Left forelimb (tissue), 1 donor: ENCODE data around the gene KRTAP5-2.
"Not testable (repeated sequence)": the region's sequence is repeated elsewhere in the genome, so short reads cannot be mapped to it uniquely, and the experiment has no call there.

Experiments used
- DNase-seq: peaks from one replicate; pipeline ENCODE4 v3.0.0-alpha.2; 2018; ENCODE audit warnings: low spot score

KRTAP5-2 gene

DNA sequence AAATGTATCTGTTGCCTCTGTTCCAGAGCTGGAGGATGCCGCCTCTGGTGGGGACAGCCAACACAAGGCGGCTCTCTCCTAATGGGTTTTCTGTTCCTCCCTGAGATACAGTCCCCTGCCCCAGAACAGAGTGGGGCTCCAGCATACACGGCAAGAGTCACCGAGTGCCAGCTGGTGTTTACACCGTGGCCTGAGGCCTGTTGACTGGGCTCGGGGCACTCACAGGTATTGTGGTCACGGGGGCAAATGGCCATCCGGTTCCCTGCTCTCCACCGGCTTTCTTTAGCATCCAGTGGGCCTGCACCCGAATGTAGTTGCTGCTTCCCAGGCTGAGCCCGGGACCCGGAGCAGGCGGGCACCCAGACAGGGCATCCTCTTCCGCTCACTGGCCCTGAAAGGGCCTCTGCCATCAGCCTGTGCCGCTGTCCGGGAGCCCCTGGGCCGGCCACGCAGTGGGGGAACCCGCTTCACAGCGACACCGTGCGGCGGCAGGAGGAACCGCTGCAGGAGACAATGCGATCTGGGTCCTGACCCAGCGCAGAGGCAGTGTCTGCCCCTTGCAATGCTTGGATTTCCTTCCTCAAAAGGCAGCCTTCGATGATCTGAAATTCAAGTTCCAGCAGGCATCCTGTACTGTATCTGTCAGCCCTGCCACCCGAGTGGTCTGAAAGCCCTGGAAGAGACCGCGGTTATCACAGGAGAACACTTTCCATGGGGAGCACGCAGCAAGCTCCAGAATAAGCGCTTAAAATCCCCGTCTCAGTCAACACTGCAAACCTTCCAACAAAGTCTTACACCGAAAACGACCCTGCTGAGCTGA lies 30.6 kb upstream of the KRTAP5-2 start:
- DNase-seq: peak; percentile 76

DNA sequence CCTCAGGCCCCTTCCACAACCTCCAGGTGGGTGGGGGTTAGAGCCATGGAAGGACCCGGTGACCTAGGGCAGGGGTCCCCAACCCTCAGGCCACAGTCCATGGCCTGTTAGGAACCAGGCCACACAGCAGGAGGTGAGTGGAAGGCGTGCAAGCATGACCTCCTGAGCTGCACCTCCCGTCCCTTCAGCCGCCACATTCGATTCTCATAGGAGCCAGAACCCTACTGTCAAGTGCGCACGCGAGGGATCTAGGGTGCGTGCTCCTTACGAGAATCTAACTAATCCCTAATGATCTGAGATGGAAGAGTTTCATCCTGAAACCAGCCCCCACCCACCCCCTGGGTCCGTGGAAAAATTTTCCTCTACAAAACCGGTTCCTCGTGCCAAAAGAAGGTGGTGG lies 27.4 kb upstream of the KRTAP5-2 start:
- peak; percentile 26 for DNase-seq

DNA sequence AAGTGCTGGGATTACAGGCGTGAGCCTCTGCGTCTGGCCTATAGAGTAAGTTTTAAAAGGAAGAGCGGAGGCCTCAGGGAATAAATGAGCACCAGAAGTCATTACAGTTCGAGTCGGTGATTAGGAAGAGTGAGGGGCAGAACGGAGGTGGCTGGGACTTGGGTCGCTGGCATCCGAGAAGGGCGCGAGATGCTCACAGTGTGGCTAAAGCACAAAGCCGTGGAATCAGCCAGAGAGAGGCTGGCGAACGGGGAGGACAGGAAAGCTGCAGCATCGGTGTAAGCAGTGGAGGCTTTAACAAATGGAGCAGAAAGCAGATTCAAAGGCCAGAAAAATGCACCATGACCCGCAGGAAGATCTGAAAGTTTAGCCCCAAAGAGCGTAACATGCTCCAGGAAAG lies 26.5 kb upstream of the KRTAP5-2 start:
- DNase-seq: no peak

DNA sequence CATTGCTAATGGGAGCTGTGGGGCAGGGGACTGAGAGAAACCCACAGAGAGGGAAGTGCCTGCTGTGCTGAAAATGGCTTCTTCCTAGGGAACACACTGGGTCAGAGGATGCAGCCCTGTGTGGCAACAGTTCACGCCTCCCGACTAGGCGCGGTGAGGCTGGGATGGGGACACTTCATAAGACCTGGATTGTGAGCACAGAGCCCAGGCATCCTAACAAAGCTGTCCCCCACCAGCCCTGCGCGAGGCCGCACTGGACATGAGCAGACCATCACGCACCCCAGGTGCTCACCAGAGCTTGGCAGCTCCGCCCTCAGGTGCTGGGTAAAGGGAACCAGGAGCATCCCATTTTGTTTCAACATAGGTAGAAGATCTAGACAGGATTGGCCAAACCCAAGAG lies 25.6 kb upstream of the KRTAP5-2 start:
- no peak for DNase-seq

DNA sequence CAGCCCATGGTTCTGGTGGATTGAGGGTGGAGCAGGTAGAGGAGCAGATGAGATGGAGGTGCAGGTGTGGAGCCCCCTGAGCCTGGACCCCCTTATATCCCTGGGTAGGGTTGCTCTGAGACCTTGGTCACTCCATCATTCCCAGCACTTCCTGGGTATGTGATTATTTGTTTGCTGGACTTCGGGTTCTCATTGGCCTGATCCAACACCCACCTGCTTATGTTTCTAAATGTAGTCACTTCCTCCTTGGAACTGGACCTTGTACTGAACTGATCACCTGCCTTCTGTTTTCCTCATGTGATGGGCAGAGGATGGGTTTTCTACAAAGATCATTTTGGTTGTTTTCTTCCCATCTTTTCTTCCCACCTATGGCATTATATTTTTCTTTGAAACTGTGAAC lies 24.0 kb upstream of the KRTAP5-2 start, which contains the start of gene KRTAP5-4:
Gene KRTAP5-4, minus strand, starts transcription at position 53 of the 400 bp plus-strand sequence. Its CDS starts 45 bp downstream, at position 8.
- DNase-seq: no peak

DNA sequence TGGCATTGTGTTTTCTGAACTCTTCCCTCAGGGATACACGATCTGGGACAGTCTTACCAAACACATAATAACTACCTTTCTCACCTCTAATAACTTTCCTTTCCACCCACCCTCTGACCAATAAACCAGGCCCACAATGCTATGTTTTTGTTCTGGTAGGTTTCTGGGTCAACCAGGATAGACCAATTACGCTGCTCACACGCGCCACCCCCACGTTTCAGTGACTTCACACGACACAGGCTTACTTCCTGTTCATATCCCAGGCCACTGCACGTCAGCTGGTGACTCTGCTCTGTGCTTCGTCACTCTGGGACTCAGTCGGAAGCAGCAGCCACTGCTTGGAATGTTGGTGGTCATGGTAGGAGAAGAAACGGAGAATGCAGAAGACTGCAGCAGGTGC lies 21.4 kb upstream of the KRTAP5-2 start:
- no peak for DNase-seq

DNA sequence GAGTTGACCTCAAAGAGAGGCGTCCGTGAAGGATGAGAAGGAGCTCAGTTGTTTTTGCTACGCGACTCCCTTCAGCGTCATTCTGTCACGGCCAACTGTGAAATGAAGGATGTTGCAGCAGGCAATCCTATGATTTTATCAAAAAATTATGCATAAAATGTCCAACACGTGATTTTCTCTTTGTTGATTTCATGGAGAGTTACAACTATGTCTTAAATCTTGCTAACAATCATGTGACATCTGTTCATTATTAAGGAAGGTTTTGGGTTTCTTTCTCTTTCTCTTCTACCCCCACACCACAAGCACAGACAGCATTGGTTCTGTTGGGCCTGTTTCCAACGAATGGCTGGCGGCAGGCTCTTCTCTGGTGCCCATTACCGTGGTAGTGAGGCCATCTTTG lies 20.1 kb upstream of the KRTAP5-2 start:
- DNase-seq: no peak

DNA sequence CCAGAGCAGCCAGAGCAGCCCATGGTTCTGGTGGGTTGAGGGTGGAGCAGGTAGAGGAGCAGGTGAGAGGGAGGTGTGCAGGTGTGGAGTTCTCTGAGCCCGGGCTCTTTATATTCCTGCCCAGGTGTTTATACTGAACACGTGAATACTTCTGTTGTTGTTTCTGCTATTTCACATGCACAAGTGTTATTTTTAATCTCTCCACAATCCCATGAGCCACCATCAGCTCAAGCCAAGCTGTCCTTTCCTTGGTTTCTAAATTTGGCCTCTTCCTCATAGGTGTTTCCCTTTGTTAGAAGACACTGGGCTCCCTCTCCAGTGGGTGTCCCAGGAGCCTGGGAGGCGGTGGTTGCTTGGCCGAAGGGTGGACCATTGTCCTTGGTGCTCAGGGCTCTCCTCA lies 10.3 kb upstream of the KRTAP5-2 start, which contains the start of gene KRTAP5-3:
Gene KRTAP5-3, minus strand, starts transcription at position 101 of the 400 bp plus-strand sequence. Its CDS starts 78 bp downstream, at position 23.
- DNase-seq: no peak

DNA sequence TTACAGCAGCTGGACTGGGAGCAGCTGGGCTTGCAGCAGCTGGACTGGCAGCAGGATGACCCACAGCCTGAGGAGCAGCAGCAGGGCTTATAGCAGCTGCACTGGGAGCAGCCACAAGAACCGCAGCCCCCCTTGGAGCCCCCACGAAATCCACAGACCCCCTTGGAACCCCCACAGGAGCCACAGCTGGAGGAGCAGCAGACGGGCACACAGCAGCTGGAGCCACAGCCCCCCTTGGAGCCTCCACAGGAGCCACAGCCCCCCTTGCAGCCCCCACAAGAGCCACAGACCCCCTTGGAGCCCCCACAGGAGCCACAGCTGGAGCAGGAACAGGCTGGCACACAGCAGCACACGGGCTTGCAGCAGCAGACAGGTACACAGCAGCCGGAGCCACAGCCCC lies 9.8 kb upstream of the KRTAP5-2 start:
- not testable (repeated sequence) for DNase-seq

DNA sequence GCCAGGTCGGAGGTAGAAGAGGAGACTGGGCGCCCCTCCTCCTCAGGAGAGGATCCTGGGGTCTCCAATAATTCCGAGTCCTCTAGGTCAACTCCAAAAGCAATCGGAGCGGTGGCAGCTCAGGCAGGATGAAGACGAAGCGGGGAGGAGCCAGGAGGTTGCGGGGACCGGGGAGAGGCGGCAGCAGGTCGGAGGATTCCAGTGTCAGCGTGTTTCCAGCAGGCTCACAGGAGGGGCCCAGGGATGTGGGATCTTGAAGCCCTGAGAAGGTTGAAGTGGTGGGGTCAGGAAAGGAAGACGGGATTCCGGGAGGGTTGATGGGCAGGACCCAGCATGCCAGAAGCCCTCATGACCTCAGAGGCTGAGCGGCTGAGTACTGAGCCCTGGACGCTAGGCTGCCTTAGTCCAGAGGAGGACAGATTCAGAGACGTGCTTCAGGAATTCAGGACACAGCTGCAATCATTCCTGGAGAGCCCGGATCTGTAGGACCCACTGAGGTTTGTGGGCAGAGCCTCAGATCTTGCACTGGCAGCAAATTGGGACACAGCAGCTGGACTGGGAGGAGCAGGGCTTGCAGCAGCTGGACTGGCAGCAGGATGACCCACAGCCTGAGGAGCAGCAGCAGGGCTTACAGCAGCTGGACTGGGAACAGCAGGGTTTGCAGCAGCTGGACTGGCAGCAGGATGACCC lies 9.2 kb upstream of the KRTAP5-2 start:
- not testable (repeated sequence) for DNase-seq

DNA sequence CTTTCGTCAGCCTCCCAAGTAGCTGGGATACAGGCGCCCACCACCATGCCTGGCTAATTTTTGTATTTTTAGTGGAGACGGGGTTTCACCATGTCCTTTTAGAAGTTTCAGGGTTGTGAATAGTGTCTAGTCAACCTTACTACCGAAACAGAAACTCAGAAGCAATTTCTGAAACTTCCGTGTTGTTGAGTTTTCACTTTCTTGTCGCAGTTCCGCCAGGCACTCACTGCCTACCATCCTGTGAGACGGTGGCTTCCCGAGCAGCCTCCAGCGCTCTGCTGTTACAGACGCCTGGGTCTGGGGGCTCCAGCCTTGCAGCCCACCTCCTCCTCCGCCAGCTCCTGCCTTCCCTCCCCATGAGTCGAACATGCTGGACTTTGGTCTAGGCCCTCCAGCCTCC lies 7.8 kb upstream of the KRTAP5-2 start:
- not testable (repeated sequence) for DNase-seq

DNA sequence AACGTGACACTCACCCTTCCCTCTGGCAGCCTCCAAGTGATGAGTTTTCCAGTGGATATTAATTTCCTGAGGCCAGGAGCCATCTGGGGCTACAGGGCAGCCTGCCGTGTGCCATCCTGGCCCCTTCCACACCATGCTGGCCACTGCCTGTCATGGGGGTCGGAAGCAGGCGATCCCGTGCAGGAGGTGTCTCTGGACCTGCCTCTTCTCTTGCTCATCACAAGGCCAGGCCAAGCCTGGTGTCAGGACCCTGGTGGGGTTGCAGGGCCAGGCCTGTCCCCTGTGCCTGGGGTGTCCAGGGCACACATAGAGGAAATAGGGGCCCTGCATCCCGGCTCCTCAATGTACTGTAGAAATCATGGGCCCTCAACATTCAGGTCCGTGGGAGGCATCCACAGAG lies 6.6 kb upstream of the KRTAP5-2 start:
- no peak for DNase-seq

DNA sequence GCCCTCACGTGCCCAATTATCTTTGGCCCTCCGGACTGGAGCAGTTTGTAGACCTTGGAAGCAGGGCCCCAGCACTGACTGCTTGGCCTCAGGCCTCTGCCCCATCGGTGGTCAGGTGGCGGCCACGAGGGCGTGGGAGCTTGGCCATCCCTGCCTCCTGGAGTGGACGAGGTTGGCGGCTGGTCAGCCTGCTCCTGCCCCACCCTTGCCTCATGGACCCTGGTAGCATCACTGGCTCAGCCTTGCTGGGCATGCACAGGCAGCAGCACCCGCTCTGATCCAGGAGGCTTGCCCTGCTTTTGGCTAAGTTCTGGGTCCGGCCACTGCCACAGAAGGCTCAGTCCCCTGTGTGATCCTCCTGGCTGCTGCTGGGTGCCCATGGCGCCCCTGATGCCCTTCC lies 6.1 kb upstream of the KRTAP5-2 start:
- no peak for DNase-seq

DNA sequence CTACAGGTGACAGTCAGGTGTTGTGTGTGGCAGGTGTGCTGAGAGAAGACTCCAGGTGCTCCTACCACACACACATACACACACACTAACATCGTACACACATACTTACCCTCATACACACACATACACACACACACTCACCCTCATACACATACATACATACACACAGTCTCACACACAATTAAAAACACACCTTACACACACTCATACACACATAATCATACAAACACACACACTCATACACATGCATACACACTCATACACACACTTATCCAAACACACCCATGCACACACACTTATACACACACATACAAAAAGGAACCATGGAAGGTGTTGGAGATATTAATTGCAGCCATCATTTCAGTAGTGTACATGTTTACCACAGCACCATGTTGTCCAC lies 5.5 kb upstream of the KRTAP5-2 start:
- no peak for DNase-seq

DNA sequence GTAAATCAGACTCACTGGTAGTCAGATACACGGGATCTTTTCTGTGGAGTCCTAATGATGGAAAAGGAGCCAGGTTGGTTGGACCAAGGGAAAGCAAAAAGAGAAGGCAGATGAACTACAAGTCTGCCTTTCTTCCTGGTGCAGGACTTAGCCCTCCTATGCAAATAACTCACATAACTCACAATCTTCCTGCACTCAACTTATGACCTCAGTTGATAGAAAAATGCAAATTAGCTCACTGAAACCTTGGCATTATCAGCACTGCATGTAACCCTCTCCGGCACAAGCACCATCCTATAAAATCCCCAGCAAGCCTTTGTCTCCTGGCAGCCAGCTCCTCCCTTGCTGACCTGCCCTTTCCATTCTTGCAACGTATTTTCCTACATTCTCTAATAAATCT lies 3.6 kb upstream of the KRTAP5-2 start:
- not testable (repeated sequence) for DNase-seq

DNA sequence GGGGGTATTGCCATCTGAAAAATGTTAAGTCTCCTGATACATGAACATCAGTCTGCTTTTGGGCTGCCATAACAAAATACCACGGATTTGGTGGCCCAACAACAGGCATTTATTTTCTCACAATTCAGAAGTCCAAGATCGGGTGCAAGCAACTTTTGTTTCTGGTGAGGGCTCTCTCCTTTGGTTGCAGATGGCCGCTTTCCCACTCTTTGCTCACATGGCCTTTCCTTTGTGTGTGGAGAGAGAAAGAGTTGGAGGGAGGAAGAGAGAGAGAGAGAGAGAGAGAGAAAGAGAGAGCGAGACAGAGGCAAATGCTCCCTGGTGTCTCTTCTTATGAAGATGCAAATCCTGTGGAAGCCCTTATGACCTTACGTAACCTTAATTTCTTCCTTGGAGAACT lies 2.5 kb upstream of the KRTAP5-2 start:
- DNase-seq: no peak

DNA sequence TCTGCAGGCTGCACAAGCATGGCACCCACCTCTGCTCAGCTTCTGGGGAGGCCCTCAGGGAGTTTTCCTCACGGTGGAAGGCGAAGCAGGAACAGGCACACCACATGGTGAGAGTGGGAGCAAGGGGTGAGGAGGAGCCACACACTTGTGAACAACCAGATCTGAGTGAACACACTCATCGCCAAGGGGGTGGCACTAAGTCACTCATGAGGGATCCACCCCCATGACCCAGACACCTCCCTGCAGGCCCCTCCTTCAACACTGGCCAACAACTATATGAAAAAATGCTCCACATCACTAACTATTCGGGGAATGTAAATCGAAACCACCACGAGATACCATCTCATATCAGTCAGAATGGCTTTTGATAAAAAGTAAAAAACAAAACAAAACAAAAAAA lies 722 bp upstream of the KRTAP5-2 start:
- no peak for DNase-seq

DNA sequence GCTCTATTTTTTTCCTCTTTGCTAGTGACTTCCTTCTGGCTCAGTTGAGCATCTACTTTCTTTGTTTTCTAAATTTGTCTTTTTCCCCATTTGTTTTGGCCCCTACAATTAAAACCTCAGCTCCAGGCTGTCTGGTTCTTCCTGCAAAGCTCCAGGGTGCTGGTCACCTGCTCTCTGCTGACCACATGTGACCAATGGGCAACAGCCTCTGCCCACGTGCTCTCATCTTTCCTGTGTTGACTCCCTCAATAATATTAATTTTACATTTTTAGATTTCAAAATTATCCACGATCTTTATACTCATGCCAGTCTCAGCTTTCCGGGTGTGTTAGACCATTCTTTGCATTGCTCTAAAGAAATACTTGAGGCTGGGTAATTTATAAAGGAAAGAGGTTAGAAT lies 312 bp upstream of the KRTAP5-2 start:
- not testable (repeated sequence) for DNase-seq

DNA sequence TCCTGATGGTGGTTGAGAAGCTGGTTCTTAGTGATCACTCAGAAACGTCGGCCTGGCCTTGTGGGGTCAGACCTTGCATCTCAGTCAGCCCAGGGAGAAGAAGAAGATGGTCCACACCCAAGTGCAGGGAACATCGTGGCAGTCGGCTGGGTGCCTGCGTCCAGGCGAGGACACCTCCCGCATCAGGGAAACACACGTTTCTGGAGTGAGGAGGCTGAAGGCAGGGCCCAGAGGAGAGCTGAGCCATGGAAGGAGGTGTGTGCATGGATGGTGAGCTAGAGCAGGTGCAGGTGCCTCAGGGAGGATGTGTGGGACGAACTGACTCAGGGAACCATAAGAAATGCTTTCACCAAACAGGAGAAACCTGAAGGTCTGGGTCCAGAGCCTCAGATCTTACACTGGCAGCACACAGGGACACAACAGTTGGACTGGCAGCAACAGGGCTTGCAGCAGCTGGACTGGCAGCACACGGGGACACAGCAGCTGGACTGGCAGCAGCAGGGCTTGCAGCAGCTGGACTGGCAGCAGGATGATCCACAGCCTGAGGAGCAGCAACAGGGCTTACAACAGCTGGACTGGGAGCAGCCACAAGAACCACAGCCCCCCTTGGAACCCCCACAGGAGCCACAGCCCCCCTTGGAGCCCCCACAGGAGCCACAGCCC lies 632 bp downstream of the KRTAP5-2 start:
- no peak for DNase-seq

DNA sequence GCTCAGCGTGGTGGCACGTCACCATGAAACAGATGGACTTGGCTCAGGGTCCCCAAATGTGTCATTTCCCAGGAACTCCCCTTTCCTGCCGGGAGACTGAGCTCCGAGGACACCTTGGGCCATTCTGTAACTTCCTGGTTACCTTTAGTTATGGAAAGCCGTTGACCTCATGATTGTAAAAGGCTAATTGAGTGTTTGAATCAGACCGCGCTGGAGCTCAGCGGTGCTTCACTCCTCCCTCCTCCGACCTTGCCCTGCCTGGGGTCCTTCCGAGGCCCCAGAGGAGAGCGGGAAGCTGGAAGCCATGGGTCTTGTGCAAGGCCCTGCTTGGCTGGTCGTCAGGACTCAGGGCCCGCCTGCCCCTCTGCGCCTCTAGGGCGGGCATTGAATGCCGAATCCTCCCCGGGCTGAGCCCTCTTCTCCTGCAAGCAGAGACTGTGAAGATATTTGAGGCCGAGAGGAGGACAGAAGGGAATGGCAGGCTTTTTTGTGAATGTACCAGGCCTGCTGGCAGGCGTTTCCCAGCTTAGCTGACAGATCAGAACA lies 1.4 kb downstream of the KRTAP5-2 start:
- DNase-seq: not testable (repeated sequence)

DNA sequence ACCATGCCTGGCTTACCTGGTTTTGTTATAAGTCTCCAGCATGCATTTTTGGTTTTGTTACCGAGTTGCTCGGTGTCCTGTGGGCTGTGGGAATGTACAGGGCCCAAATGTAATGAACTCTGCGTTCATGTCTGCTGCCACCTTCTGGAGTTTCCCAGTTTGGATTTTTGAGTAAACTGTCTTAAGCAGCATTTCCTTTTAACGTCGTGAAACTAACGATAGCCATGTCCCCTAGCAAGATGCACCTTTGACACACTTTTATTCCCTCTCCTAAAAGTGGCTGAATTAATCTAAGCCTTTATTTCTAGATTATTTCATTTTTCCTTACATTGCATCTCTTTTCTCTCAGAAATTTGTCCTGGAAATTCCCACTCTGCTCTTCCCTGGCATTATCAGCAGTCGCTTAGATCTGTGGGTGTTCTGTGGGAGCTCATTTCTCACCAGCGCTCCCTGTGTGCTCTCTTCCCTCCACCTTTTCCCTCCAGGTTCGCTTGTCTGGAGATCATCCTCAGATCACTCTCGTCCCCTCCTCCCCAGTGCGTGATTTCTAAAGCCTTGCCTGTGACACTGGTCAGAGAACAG lies 2.0 kb downstream of the KRTAP5-2 start:
- DNase-seq: not testable (repeated sequence)

DNA sequence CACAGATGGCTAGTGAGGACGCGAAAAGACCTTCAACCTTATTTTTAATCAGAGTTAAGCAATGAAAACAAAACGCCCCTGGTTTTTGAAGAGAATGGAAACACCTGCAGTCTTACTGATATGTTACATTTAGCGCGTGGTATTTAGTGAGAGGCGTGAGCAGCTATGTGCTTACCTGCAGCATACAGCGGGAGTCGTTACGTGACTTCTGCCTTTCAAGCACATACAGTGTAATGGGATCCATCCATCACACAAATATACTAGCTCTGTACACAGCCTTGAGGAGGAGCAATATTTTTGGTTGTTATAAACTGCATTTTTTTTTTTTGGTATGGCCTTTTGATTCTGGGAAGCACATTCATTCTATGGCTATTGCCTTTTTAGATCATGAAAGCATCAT lies 5.5 kb downstream of the KRTAP5-2 start:
- no peak for DNase-seq
